GM20431 (cell line): Measurements from ENCODE around the gene SIMC1.
"Not testable (repeated sequence)": the region's sequence is repeated elsewhere in the genome, so short reads cannot be mapped to it uniquely, and the experiment has no call there.

ENCODE experiments used
- in situ Hi-C: fragments of 300-500 bp; cut with MseI, MboI; formaldehyde crosslinking; loops from one replicate; pipeline ENCODE4 v1.15.0; 2020; ENCODE audit warnings: low sequenced_read_pairs; ENCODE audit not compliant: unreplicated experiment

The SIMC1 gene

DNA sequence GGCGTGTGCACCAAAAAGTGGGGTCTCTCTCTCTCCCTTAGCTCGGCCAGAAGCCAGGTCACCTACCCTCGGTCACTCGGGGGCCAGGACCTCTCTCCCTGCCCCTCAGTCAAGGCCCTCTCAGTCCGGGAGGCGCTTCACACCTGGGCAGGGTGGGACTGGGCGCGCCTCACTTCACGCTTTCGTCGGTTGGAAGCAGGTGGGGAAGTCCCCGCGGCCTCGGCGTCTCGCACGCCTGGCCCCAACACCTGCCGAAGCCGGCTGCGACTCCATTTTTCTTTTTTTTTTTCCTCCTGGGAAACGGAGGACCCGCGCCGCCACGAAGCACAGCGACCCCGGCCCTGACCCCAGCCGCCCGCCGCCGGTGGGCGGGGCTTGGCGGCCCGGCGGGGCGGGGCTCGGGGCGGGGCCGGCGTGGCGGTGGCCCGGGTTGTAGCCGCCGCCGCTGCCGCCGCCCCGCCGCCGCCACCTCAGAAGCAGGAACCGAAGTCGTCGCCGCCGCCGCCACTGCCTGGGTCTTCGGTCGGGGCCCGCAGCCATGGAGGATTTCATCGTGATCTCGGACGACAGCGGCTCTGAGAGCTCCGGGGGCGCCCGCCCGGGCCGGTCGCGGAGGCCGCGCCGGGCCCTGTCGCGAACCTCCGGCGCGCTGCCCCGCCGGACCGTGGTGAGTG lies at the start of gene SIMC1:
TSS of gene SIMC1 (plus strand) at position 454 of the 674 bp plus-strand sequence. CDS start at position 539, 85 bp downstream.
- in situ Hi-C loops: not testable (repeated sequence)

DNA sequence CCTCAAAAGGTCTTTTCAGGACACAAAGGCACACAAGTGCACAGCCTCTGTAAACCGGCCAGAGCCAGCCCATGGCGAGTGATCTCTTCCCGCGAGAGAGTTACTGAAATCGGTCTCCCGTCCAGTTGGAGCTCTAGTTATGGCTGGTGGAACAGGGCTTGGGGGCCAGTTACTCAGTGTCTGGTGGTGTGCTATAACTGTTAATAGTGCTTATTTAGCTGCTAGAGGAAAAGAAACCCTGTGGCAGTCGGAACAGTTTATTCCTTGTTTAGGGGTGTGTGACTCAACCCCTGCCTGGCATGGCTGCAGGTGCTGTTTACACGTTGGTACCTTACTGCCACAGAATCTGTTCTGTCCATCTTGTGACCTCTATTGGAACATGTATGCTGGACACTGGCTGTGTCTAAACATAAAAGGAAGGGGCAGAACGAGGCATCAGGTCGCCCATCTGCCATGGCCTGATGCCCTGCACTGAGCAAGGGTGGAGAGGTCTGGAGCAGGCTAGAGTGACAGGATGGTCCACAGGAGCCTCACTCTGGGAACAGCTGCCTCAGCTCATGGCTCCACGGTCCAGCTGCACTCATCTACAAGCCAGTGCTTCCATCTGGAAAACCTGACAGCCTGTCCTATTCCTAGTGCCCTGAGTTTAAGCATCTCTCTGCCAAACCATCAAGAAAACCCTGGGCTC lies 49.6 kb upstream of the SIMC1 start:
- in situ Hi-C loops: no loop called here

GRCh38 chr5:176189857-176190256 lies 48.4 kb upstream of the SIMC1 start:
- in situ Hi-C loops: no loop called here

DNA sequence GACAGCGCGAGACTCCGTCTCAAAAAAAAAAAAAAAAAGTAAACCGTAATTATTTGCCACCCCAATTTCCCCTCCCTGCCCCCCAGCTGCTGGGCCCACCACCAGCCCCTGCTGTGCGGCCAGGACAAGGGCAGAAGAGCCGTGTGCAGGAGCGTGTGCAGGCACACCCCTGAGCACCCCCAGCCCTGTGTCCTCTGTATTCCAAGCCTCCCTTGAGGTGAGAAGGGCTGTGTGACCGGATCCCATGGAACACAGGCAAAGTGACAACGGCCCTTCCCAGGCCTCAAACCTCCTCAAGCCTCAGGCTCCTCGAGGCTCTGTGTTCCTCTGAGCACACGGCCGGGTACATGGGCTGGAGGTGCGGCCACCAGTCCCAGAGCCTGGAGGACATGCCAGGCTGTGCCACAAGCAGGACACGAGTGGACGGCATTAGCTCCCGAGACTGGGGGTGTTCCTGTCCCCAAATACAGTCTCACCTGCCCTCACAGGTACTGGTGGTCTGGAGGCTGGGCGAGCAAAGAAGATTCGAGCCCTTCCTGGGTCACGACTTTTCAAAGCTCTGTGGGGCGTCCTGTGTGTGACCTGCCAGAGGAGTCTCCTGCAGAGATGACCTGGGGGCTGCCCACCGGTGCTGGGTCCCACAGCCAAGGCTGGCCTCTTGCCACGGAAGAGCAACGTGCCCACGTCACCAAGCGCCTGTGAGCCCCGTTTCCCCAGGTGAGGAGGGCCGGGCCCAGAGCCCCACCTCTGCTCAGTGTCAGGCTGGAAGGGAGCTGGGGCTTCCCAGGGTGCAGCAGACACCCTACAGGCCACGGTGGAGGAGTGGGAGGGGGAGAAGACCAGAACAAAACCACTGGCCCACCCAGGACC lies 47.1 kb upstream of the SIMC1 start:
- in situ Hi-C loops: no loop called here

GRCh38 chr5:176192094-176192721 lies 46.0 kb upstream of the SIMC1 start:
- in situ Hi-C loops: no loop called here

GRCh38 chr5:176192722-176193117 lies 45.5 kb upstream of the SIMC1 start:
- in situ Hi-C loops: not testable (repeated sequence)

GRCh38 chr5:176193636-176194035 lies 44.6 kb upstream of the SIMC1 start:
- in situ Hi-C loops: not testable (repeated sequence)

GRCh38 chr5:176194238-176195083 lies 43.8 kb upstream of the SIMC1 start:
- in situ Hi-C loops: not testable (repeated sequence)

DNA sequence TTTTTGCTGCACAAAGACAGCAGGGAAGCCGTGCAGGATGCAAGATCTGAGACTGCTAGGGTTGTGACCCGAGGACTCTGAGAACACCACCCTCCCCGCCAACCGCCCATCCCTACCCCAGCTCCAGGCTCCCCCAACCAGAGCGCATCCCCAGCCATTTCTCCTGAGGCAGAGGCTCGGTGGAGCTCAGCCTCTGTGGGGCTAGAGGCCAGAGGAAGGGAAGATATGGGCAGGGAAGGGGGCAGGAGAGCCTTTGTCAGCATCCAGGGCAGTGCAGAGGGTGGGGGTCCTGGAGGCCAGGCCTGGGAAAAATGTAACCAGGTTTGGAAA lies 43.2 kb upstream of the SIMC1 start:
- in situ Hi-C loops: not testable (repeated sequence)

DNA sequence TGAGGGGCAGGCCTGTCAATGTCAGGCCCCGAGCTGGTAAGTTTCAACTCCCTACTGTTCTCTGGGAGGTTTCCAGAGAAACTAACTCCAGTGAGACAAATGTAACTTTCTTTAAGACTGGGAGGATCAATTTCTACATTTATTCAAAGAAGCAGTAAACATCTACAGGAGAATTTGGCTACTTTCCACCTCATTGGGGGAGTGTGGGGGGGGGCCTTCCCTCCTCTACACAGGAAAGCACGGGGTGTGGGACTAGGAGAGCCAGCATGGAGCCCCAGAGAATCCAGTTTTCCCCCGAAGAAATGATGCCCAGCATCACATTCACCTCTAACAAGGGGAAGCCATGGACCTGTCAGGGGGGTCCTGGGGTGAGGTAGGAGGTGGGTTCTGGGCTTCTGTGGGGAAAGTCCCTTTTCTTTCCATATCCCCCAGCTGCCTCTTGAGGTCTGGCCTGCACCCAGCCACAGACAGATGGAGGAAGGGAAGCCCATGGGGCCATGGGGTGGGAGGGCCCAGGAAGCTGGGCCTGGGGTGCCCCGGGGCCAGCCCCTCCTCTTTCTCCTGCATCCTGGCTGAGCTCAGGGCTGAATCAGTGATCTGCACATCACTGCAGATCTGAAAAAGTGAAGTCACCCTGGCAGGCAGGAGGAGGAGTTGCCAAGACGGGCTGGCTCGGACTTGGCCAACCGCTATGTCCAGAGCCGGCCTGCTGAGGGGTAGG lies 42.6 kb upstream of the SIMC1 start:
- in situ Hi-C loops: not testable (repeated sequence)

- in situ Hi-C loops: not testable (repeated sequence)
Observed at GRCh38 chr5:176196781-176197180, 41.4 kb upstream of the SIMC1 start.

DNA sequence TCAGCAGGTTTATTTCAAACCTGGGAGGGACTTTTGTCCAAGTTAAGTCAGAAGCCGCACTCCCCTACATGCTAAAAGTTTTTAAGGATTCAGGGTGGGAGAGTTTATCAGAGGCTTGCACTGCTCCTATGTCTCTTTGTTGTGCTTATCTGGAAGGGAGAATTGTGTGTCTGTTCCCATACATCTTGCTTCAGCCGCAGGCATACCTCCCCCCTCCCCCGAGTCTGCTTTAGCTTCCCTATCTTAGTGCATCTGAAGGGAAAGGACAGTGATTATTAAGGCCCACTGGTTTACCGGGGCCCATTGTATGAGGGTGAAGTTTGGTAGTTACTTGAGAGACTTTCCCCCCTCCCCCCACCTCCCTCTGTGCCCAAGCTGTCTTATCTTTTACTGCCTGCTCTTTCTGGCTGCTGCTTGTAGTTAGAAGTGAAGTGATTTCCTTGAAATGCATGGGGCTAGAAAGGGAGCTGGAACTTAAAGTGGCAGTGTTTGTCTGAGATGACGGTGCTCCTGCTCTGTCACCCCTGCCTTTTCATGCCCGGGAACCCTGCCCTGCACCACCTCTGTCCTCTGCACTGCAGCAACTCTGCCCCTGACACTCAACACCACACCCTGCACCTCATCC lies 40.9 kb upstream of the SIMC1 start:
- in situ Hi-C loops: not testable (repeated sequence)

DNA sequence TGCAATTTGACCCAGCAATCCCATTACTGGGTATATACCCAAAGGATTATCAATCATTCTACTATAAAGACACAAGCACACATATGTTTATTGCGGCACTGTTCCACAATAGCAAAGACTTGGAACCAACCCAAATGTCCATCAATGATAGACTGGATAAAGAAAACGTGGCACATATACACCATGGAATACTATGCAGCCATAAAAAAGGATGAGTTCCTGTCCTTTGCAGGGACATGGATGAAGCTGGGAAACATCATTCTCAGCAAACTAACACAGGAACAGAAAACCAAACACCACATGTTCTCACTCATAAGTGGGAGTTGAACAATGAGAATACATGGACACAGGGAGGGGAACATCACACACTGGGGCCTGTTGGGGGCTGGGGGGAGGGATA lies 39.9 kb upstream of the SIMC1 start:
- in situ Hi-C loops: not testable (repeated sequence)

DNA sequence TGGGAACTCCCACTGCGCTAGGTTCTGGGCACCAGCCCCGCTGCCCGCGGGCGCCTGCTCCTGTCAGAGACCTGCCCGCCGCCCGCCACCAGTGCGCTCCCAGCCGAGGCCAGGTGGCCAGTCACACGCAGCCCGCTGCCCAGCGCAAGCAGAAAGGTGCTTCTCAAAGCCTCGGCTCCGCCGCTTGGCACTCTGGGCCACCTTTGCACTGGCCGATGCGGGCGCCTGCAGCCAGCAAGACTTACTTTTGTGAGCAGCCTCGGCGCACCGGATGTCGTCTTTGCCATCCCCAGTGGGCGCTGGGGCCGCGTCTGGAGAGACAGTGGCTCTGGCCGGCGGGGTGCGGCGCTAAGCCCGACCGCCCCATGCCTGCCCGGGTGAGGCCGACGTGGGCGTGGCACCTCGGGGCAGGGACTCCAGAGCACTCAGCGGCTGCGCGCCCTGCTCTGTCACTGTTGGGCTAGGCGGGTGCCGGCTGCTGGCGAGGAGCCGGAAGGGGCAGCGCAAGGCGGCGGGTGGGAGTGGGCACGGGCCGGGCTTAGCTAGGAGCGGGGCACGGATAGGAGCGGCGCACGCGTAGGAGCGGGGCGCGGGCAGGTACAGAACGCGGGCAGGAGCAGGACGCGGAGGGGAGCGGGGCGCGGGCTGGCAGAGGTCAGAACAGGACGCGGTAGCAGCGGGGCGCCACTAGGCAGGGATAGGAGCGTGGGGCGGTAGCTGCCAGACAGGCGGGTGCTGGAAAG lies 39.1 kb upstream of the SIMC1 start:
- in situ Hi-C loops: not testable (repeated sequence)

- in situ Hi-C loops: not testable (repeated sequence)
Observed at GRCh38 chr5:176199803-176200399, 38.3 kb upstream of the SIMC1 start.

DNA sequence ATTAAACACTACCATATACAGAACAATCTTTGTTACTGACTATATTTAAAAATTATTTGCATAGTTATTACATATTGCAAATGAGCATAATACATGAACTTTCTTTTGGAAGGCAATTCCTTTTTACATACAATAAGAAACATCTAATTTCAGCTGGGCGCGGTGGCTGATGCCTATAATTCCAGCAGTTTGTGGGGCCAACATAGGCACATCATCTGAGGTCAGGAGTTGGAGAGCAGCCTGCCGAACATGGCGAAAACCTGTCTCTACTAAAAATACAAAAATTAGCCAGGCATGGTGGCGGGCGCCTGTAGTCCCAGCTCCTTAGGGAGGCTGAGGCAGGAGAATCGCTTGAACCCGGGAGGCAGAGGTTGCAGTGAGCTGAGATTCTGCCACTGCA lies 36.4 kb upstream of the SIMC1 start:
- in situ Hi-C loops: no loop called here

- in situ Hi-C loops: no loop called here
Observed at GRCh38 chr5:176203086-176203485, 35.1 kb upstream of the SIMC1 start.
